Lower leg skin (tissue), 4 donors: ENCODE measurements around the gene PLCG2. TPM values are rescaled to one million over a fixed set of nuclear protein-coding genes. Genes with fewer than 3 reads are reported as not detected.

Experiments used
- DNase-seq, 2 donors: peaks; one replicate each; pipeline ENCODE4 v3.0.0-alpha.2; 2019; ENCODE audit warnings: low spot score in 2 of 2
- H3K4me3 ChIP-seq: fragments of 200-600 bp; sonication (generic); 2 replicates; pipeline ENCODE4 v1.5.1; 2017; ENCODE audit warnings: mild to moderate bottlenecking, low read depth; ENCODE audit not compliant: poor library complexity, severe bottlenecking
- CTCF ChIP-seq, 3 donors: fragments of 450-650 bp; IDR thresholded peaks; one replicate each; pipeline ENCODE4 v1.5.1; 2016; ENCODE audit warnings: antibody characterized with exemption in 3 of 3, mild to moderate bottlenecking in 3 of 3, moderate library complexity in 2 of 3
- POLR2A ChIP-seq, 2 donors: fragments of 450-650 bp; IDR thresholded peaks; one replicate each; pipeline ENCODE4 v1.6.1; 2016 to 2017; ENCODE audit warnings: antibody characterized with exemption in 2 of 2, mild to moderate bottlenecking in 1 of 2, moderate library complexity in 1 of 2
- WGBS, 2 donors: methylation state at CpG; one replicate each; pipeline ENCODE4 v1.1.5; 2018; 5-methylcytosine and 5-hydroxymethylcytosine counted together
- intact Hi-C: fragments of 100-400 bp; cut with DNase I; formaldehyde crosslinking; loops from one replicate; pipeline ENCODE4 v1.15.0; 2023; ENCODE audit warnings: low total_unique reads
- total RNA-seq, 4 donors: library from RNA; depleted of rRNA; stranded (reverse); fragments of >200 nt; gene quantifications; one replicate each; pipeline ENCODE4 v1.1.0, GENCODE V29; 2016

PLCG2 gene
- total RNA-seq, 4 donors from 2014 or later: 7.0 to 14.1 (median 10.2) TPM

GRCh38 chr16:81902025-81902424, 122.9 kb downstream of the PLCG2 start:
- H3K4me3 ChIP-seq: no peak overlapping the region
- WGBS, 2 donors: 69 to 76% methylated on average over 9 of the region's 9 CpGs
- DNase-seq: no peak
- no peak for TF ChIP-seq CTCF (IDR thresholded peaks at IDR 0.05)
- no peak for TF ChIP-seq POLR2A (IDR thresholded peaks at IDR 0.05)
- intact Hi-C loops: no loop called here

- no peak for DNase-seq
- TF ChIP-seq POLR2A (IDR thresholded peaks at IDR 0.05) (no peak), CTCF (IDR thresholded peaks at IDR 0.05) (no peak)
- 95 to 96% methylated on average over 8 of the region's 8 CpGs for WGBS, 2 donors
- no peak overlapping the region for H3K4me3 ChIP-seq
- intact Hi-C loops: no loop called here
Observed at GRCh38 chr16:81904320-81904719, 125.2 kb downstream of the PLCG2 start.

DNA sequence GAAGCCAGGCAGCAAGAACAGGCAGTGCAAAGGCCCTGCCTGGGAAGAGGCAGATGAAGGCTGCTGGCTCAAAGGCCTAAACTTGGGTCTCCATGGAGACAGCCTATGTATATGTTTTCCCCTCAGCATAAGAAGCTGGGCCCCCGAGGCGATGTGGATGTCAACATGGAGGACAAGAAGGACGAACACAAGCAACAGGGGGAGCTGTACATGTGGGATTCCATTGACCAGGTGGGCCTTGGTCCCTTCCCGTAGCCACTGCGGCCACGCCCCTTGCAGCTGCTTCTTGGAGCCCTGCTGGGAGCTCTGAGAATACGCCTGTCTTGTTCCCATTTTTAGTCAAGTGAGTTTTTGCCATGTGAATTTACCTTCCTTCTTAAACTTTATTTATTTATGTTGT, 126.2 kb downstream of the PLCG2 start:
- no peak for DNase-seq
- H3K4me3 ChIP-seq: no peak overlapping the region
- TF ChIP-seq POLR2A (IDR thresholded peaks at IDR 0.05) (no peak), CTCF (IDR thresholded peaks at IDR 0.05) (no peak)
- WGBS, 2 donors: 77 to 86% methylated on average over 7 of the region's 7 CpGs
- intact Hi-C loops: no loop called here

DNA sequence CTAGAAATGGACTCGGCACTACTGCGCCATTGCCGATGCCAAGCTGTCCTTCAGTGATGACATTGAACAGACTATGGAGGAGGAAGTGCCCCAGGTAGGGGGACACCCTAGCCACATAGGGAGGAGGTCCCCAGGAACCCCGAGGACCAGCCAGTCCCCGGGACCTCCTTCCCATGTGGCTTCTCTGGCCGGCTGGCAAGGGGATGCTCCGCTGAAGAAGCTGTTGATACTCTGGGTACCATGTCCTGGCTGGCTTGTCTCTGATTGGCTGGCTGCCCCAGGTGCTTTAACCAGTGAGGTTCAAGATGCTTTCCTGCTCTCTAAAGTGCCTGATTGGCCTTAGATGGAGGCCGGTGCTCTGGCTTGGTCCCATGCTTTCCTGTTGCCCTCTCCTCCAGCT, 128.6 kb downstream of the PLCG2 start:
- TF ChIP-seq POLR2A (IDR thresholded peaks at IDR 0.05) (no peak), CTCF (IDR thresholded peaks at IDR 0.05) (no peak)
- 65 to 83% methylated on average over 8 of the region's 8 CpGs for WGBS, 2 donors
- no peak overlapping the region for H3K4me3 ChIP-seq
- no peak for DNase-seq
- intact Hi-C loops: no loop called here

GRCh38 chr16:81908466-81909262, 129.6 kb downstream of the PLCG2 start:
- no peak overlapping the region for H3K4me3 ChIP-seq
- TF ChIP-seq CTCF (IDR thresholded peaks at IDR 0.05): no peak
- TF ChIP-seq POLR2A (IDR thresholded peaks at IDR 0.05): no peak
- DNase-seq: peak in 1 of 2 donors; percentile 63
- intact Hi-C loops: no loop called here
- 55 to 62% methylated on average over 16 of the region's 16 CpGs for WGBS, 2 donors
